Stimulated activated CD4-positive, alpha-beta T cell treated with anti-CD3 and anti-CD28 coated beads, TNF-alpha, amount 100 ng/mL, for 1 hour (primary cell): Measurements from ENCODE around the gene OR2D3.
"Not testable (repeated sequence)": the region's sequence is repeated elsewhere in the genome, so short reads cannot be mapped to it uniquely, and the experiment has no call there.

Source experiments
- DNase-seq, 3 donors: peaks; one replicate each; pipeline ENCODE4 v3.0.0-alpha.2; 2020; ENCODE audit warnings: low read depth in 3 of 3, low spot score in 1 of 3

Gene OR2D3, protein sequence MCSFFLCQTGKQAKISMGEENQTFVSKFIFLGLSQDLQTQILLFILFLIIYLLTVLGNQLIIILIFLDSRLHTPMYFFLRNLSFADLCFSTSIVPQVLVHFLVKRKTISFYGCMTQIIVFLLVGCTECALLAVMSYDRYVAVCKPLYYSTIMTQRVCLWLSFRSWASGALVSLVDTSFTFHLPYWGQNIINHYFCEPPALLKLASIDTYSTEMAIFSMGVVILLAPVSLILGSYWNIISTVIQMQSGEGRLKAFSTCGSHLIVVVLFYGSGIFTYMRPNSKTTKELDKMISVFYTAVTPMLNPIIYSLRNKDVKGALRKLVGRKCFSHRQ

GRCh38 chr11:6920702-6921101, at the start of gene OR2D3:
TSS of gene OR2D3 (plus strand) at chr11:6921002. CDS start at chr11:6921002, 0 bp downstream.
- no peak for DNase-seq

GRCh38 chr11:6871278-6871677, 49.5 kb upstream of the OR2D3 start:
- DNase-seq = no peak

- DNase-seq = no peak
Observed at GRCh38 chr11:6875761-6876160, 45.0 kb upstream of the OR2D3 start.

DNA sequence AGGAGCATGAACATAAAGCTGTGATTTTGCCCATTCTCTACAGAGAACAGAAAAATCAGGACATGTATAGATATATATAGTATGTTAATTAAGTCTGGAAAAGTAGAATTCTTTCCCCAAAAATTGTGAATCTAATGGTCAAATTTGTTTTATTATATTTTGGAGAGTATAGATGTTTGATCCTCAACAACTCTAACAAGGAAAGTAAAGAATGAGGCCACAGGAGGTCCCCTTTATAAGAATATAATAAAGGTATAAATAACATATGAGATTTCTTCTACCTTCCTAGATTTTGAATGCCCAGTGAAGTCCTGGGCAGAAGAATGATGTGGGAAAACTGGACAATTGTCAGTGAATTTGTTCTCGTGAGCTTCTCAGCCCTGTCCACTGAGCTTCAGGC, 44.5 kb upstream of the OR2D3 start, which contains the start of gene OR10A4:
Gene OR10A4, plus strand, starts transcription at position 301 of the 400 bp plus-strand sequence. Its CDS starts 23 bp downstream, at position 324.
- DNase-seq = no peak

- DNase-seq = no peak
Observed at GRCh38 chr11:6876914-6877313, 43.9 kb upstream of the OR2D3 start.

DNA sequence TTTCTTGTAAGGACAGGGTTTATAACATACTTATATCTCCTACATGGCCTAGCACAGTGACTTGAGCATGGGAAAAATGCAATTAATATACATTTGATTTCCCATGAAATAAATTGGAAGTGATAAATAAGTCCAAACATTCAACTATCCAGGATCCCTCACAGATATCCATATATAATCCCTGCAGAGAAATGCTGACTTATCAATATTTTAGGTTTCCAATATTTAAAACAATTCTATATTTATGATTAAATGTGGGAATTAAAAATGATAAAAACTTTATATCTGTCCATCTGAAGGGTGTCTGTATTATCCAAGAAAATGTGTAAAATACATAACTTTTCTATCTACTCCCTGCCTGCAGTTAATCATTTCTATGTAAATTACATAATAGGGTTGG, 38.1 kb upstream of the OR2D3 start:
- DNase-seq = no peak

GRCh38 chr11:6887711-6888110, 33.1 kb upstream of the OR2D3 start:
- not testable (repeated sequence) for DNase-seq

DNA sequence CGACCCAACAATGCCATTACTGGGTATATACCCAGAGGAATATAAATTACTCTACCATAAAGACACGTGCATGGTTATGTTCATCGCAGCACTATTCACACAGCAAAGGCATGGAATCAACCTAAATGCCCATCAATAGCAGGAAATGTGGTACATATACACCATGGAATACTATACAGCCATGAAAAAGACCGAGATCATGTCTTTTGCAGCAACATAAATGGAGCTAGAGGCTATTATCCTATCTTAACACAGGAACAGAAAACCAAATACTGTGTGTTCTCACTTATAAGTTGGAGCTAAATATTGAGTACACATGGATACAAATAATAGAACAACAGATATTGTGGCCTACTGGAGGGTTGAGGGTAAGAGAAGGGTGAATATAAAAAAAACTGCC, 32.0 kb upstream of the OR2D3 start:
- DNase-seq = no peak

DNA sequence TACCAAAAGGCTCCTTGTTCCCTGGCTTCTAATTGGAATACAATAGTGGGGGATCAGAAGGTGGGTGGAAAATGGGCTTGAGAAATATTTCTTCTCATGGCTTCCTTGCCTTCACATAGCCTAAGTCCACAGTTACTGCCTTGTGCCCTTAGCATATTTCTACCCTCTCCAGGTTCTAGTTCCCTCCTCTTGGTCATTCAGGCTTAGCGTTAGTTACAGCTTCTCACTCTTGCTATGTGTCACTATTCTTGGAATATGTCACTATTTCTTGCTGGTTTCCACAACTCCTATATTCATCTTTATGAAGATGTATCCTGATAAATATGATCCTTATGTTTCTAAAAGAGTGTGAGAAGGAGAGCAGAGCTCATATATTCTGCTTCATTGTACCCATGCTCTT, 31.0 kb upstream of the OR2D3 start:
- no peak for DNase-seq

DNA sequence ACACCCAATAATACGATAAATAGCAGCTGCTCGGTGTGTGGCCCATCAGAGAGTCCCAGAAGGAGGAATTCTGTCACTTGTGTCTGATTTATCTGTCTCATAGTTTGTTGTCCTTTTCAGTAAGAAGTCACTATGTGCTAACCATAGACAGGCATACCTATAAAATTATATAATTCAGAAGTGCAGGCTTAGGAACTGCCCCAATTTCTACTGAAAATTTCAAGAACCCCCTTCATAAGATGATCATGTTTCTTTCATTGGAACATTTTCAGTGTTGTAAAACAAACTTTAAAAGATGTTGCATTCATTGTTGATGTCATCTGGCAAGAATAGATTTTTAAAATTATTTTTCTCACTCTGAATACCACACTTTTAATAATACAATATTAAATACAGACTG, 28.4 kb upstream of the OR2D3 start, which contains the start of gene OR2D2:
Gene OR2D2, minus strand, starts transcription at position 101 of the 400 bp plus-strand sequence. Its CDS starts 0 bp downstream, at position 101.
- DNase-seq = no peak

DNA sequence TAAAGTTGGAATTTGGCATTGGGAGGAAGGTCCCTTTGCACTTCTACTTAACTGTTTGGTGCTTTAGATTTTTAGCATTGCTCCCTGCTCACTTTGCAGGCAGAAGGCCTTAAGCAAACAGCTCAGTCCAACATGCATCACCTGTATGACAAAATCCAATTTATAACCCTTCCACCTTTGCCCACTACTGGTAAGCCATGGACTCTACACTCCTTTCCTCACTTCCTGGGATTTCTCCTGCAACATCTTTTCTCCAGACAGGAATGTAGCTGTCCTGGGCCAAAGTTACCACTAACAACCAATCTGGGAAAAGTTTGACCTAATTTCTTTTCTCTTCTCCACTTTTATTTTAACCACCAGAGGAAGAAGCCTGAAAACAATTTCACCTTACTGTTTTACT, 26.7 kb upstream of the OR2D3 start:
- DNase-seq = no peak

DNA sequence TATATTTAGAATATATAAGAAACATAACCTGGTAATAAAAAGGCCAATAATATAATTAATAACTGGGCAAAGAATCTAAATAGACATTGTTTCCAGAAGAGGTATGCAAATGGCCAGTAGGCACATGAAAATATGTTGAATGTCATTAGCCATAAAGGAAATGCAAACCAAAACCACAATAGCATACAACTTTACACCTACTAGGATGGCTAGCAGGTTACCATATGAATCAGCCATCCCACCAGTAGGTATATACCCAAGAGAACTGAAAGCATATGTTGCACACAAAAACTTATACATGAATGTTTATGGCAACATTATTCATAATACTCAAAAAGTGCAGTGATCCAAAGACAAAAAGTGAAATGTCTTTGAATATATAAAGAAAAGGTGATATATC, 25.8 kb upstream of the OR2D3 start:
- no peak for DNase-seq

DNA sequence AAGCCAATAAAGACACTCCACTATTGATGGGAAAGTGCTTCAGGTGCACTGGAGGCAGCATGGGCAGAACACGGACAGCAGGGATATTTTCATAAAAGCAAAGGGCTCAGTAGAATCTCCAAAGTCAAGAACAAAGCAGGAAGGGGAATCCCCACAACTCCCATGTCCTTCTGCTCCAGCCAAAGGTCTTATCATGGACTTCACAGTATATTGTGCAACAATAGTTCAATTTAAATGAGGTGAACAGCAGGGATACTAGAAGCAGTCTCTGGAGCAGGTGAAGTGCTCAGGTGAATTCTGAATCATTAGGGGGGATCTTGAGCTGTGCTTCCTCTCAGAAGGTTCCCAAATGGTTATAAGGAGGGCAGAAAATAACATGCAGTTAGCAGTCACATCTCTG, 21.9 kb upstream of the OR2D3 start:
- DNase-seq = no peak

DNA sequence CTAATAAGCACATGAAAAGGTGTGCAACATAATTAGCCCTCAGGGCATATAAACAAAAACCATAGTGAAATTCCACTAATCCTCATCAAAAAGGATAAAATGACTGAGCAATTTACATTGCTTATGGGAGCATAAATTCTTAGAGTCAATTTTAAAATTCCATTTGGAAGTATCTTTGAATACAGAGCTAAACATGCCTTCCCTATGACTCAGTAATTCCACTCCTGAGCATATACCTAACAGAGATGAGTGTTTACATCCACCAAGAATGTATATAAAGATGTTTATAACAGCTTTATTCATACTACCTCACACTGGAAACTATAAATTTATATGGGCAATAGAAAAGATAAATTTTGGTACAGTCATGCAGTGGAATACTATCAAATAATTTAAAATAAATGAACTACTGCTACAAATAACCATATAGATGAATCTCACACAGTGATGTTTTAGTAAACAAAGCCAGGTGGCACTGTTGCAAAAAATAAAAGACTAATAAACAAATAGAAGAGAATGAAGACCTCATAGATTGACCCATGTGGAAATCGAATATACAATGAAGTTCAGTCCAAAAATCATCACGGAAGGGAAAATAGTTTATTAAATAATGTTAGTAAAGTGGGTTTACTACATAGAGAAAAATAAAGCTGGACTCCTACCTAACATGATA, 20.3 kb upstream of the OR2D3 start:
- DNase-seq = no peak

GRCh38 chr11:6904804-6905203, 16.0 kb upstream of the OR2D3 start:
- not testable (repeated sequence) for DNase-seq

GRCh38 chr11:6911378-6911777, 9.4 kb upstream of the OR2D3 start:
- no peak for DNase-seq

- DNase-seq = no peak
Observed at GRCh38 chr11:6911948-6912347, 8.9 kb upstream of the OR2D3 start.

DNA sequence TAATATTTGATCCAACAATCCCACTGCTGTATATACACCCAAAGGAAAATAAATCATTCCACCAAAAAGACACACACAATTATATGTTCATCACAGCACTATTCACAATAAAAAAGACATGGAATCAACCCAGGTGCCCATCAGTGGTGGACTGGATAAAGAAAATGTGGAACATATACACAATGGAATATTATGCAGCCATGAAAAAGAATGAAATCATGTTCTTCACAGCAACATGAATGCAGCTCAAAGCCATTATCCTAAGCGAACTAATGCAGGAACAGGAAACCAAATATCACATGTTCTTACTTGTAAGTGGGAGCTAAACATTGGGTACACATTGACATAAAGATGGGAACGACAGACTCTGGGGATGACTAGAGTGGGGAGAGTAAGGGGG, 1.1 kb upstream of the OR2D3 start:
- no peak for DNase-seq

GRCh38 chr11:6925007-6925577, 4.3 kb downstream of the OR2D3 start:
- no peak for DNase-seq

DNA sequence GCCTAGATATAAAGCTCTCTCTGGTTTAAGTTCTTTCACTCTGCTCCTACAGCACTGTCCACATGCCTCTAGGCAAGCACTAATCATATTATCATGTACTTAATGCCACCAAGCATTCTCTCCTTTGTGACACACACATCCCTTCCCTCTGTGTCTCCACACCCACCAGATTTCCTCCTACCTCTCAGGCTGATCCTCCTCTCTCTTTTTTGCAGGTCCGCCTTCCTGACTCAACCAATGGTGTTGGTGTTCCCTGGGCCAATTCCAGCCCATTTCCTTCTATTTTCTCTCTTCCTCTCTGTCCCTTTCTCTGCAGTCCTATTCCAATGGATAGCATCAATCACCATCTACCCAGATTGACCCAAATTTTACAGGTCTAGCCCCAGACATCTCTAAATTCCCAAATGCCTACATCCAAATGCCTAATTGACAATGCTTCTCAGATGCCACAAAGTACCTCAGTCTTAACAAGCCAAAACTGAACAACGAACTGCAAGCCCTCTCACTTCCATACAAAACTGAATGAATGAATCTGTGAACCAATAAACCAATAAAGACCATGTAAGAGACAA, 4.9 kb downstream of the OR2D3 start:
- no peak for DNase-seq

DNA sequence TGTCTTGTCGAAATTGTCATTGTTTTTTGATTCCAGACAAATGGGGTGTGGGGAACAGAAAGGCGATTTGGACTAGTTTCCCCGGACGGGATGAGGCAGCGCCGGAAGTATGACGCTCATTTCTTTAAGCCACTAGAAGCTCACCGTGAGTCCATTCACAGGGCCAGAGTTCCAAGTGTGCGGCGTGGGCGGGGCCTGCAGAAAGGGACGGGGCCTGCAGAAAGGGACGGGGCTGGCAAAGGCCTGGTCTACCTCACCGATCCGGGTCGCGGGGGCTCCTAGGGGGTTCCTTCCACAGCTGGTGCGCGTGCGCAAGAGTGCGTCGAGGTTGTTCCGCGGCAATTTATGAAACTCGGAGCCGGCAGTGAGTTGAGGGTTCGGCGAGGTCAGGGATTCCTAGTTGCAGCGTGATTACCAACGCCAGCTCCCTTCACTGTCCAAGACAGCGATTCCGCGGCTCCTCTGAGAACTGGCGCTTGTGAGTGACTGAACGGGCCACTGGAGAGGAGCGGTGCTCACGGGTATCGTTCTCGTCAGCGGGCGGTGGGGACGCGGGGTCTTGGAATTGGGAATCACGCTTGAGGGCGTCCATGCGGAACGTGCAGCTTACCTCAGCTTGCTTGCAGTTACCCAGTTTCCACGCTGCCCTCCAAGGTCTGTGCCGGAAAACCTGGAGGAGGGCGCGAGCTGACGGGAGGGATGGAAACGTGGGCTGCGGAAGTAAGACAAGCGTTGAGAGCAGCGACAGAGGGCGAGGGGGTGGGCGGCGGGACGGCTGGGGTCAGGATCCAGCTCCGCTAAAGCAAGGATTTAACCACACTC, 5.6 kb downstream of the OR2D3 start, which contains the start of gene ZNF215:
Gene ZNF215, plus strand, starts transcription at position 219 of the 822 bp plus-strand sequence. CDS start 5,847 bp downstream, outside the sequence.
- peak in 1 of 3 donors; percentile 2 for DNase-seq
